Activated B cell treated with CpG ODN at 0.5 μM for 24 hours (primary cell): ENCODE data around the gene MTTP. TPM values are rescaled to one million over a fixed set of nuclear protein-coding genes. Genes with fewer than 3 reads are reported as not detected.

Source experiments
- ATAC-seq: fragments of 200-7000 bp; cut with Tn5 transposase; one replicate; pipeline ENCODE4 v1.10.0; 2021; ENCODE audit warnings: low read depth, mild to moderate bottlenecking, moderate library complexity
- CTCF ChIA-PET: fragments of 350-600 bp; sonication (Branson Sonifier 250); formaldehyde crosslinking; loops from one replicate; lab custom pipeline; 2021; ENCODE audit warnings: antibody characterized with exemption; lab: Charles Lee
- POLR2A ChIA-PET: fragments of 350-600 bp; sonication (Branson Sonifier 250); formaldehyde crosslinking; loops from one replicate; lab custom pipeline; 2021; ENCODE audit warnings: antibody characterized with exemption; lab: Charles Lee
- DNase-seq: peaks from one replicate; pipeline ENCODE4 v3.0.0; 2022
- H3K27ac Mint-ChIP-seq: one replicate; pipeline ENCODE4 v1.8.0; 2020; ENCODE audit warnings: mixed read lengths
- H3K27me3 Mint-ChIP-seq: one replicate; pipeline ENCODE4 v1.8.0; 2021; ENCODE audit warnings: mixed read lengths
- H3K36me3 Mint-ChIP-seq: one replicate; pipeline ENCODE4 v1.8.0; 2021; ENCODE audit warnings: low read depth, mixed read lengths
- H3K4me1 Mint-ChIP-seq: one replicate; pipeline ENCODE4 v1.8.0; 2021; ENCODE audit warnings: mixed read lengths
- H3K4me3 Mint-ChIP-seq: one replicate; pipeline ENCODE4 v1.8.0; 2020; ENCODE audit warnings: mild to moderate bottlenecking, mixed read lengths
- H3K9me3 Mint-ChIP-seq: one replicate; pipeline ENCODE4 v1.8.0; 2020; ENCODE audit warnings: mixed read lengths
- CTCF ChIP-seq: fragments of 200-600 bp; IDR thresholded peaks from one replicate; pipeline ENCODE4 v1.8.0; 2022; ENCODE audit warnings: antibody characterized with exemption, mild to moderate bottlenecking
- intact Hi-C: fragments of 100-400 bp; cut with micrococcal nuclease; formaldehyde crosslinking; loops from one replicate; pipeline ENCODE4 v1.15.1; 2024
- total RNA-seq: library from RNA; stranded (reverse); gene quantifications from 2 replicates; pipeline ENCODE4 v1.2.3, GENCODE V29; 2022

Gene MTTP
- total RNA-seq, 1 donor from 2014 or later, result 0.27 TPM

GRCh38 chr4:99587309-99587708, 12.7 kb downstream of the MTTP start:
- H3K36me3 Mint-ChIP-seq, result no peaks in the 10 kb centered on the region
- no peak overlapping the region for H3K27ac Mint-ChIP-seq
- POLR2A ChIA-PET, result no interaction called here
- H3K27me3 Mint-ChIP-seq, result peaks cover 14% of the 10 kb centered on the region
- H3K4me1 Mint-ChIP-seq, result no peaks in the 10 kb centered on the region
- H3K9me3 Mint-ChIP-seq, result no peaks in the 10 kb centered on the region
- no peak overlapping the region for H3K4me3 Mint-ChIP-seq
- TF ChIP-seq CTCF, result no peak
- ATAC-seq (no peak), DNase-seq (no peak)
- CTCF ChIA-PET, result no interaction called here
- intact Hi-C loops, result no loop called here

GRCh38 chr4:99587803-99588202, 13.2 kb downstream of the MTTP start:
- ChIA-PET CTCF (no interaction called here), POLR2A (no interaction called here)
- intact Hi-C loops, result no loop called here
- no peaks in the 10 kb centered on the region for H3K4me1 Mint-ChIP-seq
- H3K4me3 Mint-ChIP-seq, result no peak overlapping the region
- no peak for TF ChIP-seq CTCF
- no peaks in the 10 kb centered on the region for H3K36me3 Mint-ChIP-seq
- H3K9me3 Mint-ChIP-seq, result no peaks in the 10 kb centered on the region
- DNase-seq (no peak), ATAC-seq (no peak)
- H3K27me3 Mint-ChIP-seq, result peaks cover 14% of the 10 kb centered on the region
- no peak overlapping the region for H3K27ac Mint-ChIP-seq

GRCh38 chr4:99591757-99592156, 17.1 kb downstream of the MTTP start:
- Mint-ChIP-seq H3K9me3 (no peaks in the 10 kb centered on the region), H3K27me3 (peaks cover 12% of the 10 kb centered on the region), H3K36me3 (no peaks in the 10 kb centered on the region), H3K4me1 (no peaks in the 10 kb centered on the region), H3K27ac (no peak overlapping the region), H3K4me3 (no peak overlapping the region)
- intact Hi-C loops, result no loop called here
- ATAC-seq, result no peak
- no peak for TF ChIP-seq CTCF
- DNase-seq, result no peak
- POLR2A ChIA-PET, result no interaction called here
- CTCF ChIA-PET, result no interaction called here

DNA sequence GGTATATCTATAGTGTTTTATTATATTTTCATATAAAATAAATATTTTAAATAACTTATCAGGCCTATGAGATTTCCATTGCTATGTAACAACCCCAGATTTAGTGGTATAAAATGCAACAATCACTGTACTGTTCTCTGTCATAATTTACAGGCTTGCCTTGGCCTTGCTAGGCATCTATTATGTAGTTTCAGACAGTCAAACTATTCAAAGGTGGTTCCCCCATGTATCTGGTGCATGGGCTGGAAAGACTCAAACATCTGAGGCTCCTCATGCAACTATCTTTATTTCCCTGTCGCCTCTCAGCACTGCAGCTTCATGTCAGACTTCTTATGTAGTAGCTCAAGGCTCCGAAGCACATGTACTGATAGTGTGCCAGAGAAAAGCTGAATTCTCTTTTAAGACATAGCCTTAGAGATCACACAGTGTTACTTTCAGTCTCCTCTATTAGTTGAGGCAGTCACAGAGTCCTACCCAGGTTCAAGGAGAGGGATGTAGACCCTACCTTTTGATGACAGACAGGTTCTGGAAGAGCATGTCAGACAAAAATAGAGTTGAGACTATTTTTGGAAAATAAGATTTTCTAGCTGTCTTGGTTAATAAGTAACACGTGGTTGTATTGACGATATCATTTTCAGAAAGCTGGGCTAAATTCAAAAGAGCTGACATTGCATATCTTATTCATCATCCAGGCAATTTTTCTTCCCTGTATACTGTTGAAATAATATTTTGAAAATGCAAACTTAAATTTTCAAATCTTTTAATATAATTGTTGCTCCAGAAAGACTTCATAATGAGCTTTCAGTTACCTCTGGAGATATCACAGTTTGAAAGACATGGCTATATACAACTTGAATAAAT, 19.4 kb downstream of the MTTP start:
- intact Hi-C loops, result no loop called here
- Mint-ChIP-seq H3K27ac (no peak overlapping the region), H3K4me3 (no peak overlapping the region), H3K36me3 (no peaks in the 10 kb centered on the region), H3K27me3 (peaks cover 12% of the 10 kb centered on the region), H3K9me3 (no peaks in the 10 kb centered on the region), H3K4me1 (no peaks in the 10 kb centered on the region)
- CTCF ChIA-PET, result no interaction called here
- DNase-seq (no peak), ATAC-seq (no peak)
- TF ChIP-seq CTCF, result no peak
- POLR2A ChIA-PET, result no interaction called here

GRCh38 chr4:99594818-99595217, 20.2 kb downstream of the MTTP start:
- DNase-seq (no peak), ATAC-seq (no peak)
- Mint-ChIP-seq H3K9me3 (no peaks in the 10 kb centered on the region), H3K27me3 (peaks cover 12% of the 10 kb centered on the region), H3K4me1 (no peaks in the 10 kb centered on the region), H3K4me3 (no peak overlapping the region), H3K36me3 (no peaks in the 10 kb centered on the region), H3K27ac (no peak overlapping the region)
- CTCF ChIA-PET, result no interaction called here
- intact Hi-C loops, result no loop called here
- TF ChIP-seq CTCF, result no peak
- POLR2A ChIA-PET, result no interaction called here
